Sigmoid colon (tissue), 4 donors: ENCODE measurements around the gene RUNDC3A.

Experiments used
- EP300 ChIP-seq, 4 donors: sonication (generic); formaldehyde crosslinking; IDR thresholded peaks; one replicate each; pipeline ENCODE4 v1.6.1; 2017; ENCODE audit warnings: antibody characterized with exemption in 4 of 4
- POLR2A ChIP-seq, 2 donors: fragments of 450-650 bp; IDR thresholded peaks; one replicate each; pipeline ENCODE4 v1.6.1; 2016; ENCODE audit warnings: antibody characterized with exemption in 2 of 2, mild to moderate bottlenecking in 2 of 2, moderate library complexity in 2 of 2
- POLR2AphosphoS5 ChIP-seq, 4 donors: sonication (generic); formaldehyde crosslinking; IDR thresholded peaks; one replicate each; pipeline ENCODE4 v1.6.1; 2017; ENCODE audit warnings: antibody characterized with exemption in 4 of 4
- TF ChIP-seq, protein P1 (sequence below), 4 experiments: fragments of 450-650 bp in 3 of 4; fragments of 200-600 bp in 1 of 4; IDR thresholded peaks; one replicate each; pipeline ENCODE4 v1.5.1; 2016 to 2019; ENCODE audit warnings: antibody characterized with exemption in 4 of 4, mild to moderate bottlenecking in 3 of 4, moderate library complexity in 2 of 4

GRCh38 chr17:44354582-44355561 lies 46.5 kb downstream of the RUNDC3A start:
- TF ChIP-seq, protein P1, sequence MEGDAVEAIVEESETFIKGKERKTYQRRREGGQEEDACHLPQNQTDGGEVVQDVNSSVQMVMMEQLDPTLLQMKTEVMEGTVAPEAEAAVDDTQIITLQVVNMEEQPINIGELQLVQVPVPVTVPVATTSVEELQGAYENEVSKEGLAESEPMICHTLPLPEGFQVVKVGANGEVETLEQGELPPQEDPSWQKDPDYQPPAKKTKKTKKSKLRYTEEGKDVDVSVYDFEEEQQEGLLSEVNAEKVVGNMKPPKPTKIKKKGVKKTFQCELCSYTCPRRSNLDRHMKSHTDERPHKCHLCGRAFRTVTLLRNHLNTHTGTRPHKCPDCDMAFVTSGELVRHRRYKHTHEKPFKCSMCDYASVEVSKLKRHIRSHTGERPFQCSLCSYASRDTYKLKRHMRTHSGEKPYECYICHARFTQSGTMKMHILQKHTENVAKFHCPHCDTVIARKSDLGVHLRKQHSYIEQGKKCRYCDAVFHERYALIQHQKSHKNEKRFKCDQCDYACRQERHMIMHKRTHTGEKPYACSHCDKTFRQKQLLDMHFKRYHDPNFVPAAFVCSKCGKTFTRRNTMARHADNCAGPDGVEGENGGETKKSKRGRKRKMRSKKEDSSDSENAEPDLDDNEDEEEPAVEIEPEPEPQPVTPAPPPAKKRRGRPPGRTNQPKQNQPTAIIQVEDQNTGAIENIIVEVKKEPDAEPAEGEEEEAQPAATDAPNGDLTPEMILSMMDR (IDR thresholded peaks at IDR 0.05), result no peak
- TF ChIP-seq POLR2A (IDR thresholded peaks at IDR 0.05), result no peak
- TF ChIP-seq POLR2AphosphoS5 (IDR thresholded peaks at IDR 0.05), result no peak
- no peak for TF ChIP-seq EP300 (IDR thresholded peaks at IDR 0.05)
